DND-41 (cell line): Measurements from ENCODE around the gene LPCAT3.

Source experiments
- CTCF ChIP-seq: IDR thresholded peaks from 2 replicates; pipeline ENCODE4 v1.5.1; 2012; ENCODE audit warnings: borderline replicate concordance, low read length, moderate library complexity, mild to moderate bottlenecking; ENCODE audit not compliant: poor library complexity, severe bottlenecking; ENCODE audit errors: extremely low read depth
- EZH2 ChIP-seq: IDR thresholded peaks from 3 replicates; pipeline ENCODE4 v1.6.1; 2012; ENCODE audit warnings: borderline replicate concordance, low read depth, mild to moderate bottlenecking, moderate library complexity, low read length, inconsistent platforms; ENCODE audit not compliant: severe bottlenecking

DNA sequence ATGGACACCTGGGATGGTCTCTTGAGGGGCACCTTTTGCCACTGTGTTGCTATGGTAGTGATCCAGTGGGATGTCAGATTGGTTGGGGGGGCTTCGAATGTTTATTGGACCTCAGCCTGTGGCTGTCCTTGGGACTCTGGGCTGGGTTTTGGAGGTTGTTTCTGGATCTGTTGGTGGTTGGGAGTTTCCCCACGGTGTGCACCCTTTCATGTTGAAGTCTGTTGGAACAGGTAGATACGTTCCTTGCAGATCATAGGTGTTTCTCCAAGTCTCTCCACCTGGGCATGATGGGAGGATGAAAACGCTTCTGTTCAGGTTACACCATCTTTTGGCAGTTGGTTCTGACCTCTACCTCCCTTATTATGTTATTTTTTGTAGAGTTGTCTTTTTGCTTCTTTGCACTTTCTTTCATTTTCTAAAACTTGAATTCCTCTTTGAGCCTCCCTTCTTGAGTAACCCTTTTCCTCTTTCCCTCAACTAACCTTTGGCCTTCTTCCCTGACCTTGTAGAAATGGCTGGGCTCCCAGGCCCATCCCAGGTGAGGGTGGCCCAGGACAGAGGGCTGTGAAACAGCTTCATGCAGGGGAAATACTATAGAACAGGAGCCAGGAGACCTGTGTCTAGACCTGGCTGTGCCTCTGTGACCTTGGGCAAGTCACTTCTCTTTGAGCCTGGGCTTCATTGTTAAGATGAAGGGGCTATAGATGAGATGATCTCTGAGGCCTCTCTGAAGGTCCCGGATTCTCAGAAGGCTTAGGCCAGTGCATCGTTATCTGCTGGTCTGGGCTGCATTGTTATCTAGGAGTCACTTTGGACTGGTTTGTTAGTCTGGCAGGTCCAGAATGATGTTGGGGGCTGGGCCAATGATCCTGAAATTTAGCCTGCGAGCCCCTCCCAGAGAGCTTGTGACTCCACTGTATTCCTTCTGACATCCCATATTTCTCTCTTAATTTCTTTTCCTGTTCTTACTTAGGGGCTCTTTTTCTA, 88.5 kb downstream of the LPCAT3 start:
- TF ChIP-seq CTCF, result no peak
- no peak for TF ChIP-seq EZH2
